Effector CD4-positive, alpha-beta T cell (primary cell): ENCODE results near the gene PORCN.

Source experiments
- DNase-seq: peaks from one replicate; pipeline ENCODE4 v3.0.0-alpha.2; 2020

Gene PORCN

DNA sequence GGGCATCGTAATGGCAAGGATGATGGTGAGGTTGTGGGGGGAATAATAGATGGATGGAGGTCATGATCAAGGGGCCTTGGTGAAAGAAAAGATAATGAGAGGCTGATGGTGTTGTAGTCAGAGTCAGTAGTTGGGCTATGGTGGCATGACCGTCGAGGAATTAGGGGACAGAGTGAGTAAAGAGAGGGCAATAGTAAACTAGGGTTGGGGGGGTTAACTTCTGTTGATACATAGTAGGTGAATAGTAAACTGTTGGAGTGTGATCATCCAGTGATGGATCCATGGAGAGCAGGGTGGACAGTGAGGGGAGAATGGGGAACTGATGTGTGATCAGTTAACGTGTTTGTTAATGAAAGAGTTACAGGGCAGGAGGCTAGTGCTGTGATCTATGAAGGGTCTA, 31.9 kb upstream of the PORCN start:
- no peak for DNase-seq

DNA sequence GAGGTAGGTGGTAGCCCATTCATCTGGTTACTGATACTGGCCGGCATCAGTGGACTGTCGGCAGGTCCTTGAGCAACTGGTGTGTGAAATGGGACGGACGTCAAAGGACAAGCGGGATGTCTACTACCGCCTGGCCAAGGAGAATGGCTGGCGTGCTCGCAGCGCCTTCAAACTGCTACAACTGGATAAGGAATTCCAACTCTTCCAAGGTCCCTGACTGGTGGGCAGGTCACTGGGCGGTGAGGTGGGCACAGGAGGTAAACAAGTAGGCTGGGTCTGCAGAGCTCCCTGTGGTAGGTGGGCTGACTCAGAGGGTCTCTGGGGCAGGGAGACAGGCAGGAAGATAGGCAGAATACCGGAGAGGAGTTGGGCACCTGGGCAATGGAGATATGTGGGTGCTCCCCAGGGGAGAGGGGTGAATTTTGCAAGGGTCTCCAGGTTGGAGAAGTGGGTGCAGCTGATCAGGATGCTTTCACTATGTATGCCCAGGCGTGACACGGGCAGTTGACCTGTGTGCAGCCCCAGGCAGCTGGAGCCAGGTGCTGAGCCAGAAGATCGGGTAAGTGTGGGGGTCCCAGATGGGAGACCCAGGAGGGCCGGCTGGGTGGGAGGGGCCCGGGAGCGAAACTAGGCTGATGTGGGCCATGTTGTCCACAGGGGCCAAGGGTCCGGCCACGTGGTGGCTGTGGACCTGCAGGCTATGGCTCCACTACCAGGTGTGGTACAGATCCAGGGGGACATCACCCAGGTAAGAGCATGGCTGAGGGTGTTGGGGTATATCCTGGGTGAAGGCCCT, 30.6 kb upstream of the PORCN start:
- no peak for DNase-seq

DNA sequence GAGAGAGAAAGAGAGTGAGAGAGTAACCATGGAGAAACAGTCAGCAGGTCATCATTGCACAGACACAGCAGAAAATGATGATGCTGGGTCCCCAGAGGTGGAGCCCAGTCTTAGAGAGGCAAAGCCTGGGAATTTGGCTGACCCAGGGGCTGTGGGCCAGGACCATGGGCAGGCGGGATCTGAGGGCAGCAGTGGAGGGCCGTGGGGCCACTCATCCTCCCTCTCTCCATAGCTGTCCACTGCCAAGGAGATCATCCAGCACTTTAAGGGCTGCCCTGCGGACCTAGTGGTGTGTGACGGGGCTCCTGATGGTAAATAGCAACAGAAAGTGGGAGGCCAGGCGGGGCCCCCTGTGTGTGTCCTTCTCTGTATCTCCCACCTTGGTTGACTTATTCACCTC, 30.0 kb upstream of the PORCN start:
- no peak for DNase-seq

DNA sequence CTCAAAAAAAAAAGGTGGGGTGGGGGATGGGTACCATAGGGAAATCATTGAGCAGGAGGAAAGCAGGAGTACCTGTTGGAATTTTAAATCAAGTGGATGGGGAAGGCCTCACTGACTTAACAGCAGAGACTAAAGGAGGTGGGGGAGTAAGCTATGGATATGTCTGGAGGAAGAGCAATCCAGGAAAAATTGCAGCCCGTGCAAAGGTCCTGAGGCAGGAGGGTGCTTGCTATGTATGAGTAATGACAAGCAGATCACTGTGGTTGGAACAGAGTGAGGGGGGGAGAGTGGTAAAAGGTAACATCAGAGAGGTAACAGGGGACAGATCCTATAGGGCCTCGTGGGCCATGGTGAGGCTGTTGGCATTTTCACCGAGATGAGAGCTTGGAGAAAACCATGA, 28.6 kb upstream of the PORCN start:
- DNase-seq, result no peak

DNA sequence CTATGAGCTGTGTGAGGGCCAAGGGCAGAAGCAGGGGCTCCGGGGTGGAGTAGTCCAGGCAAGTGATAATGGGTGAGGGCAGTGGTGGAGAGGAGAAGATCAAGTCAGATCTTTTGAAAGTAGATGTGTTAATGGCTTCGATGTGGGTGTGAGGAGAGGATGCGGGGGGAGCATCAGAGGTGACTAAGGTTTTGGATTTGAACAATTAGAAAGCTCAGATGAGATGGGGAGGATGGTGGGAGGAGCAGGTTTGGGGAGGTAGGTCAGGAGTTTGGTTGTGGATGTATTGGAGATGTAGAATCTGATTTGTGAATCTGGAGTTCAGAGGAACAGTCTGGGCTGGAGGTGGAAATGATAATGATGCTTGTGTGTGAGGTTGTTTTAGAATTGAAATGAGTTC, 28.2 kb upstream of the PORCN start:
- DNase-seq, result no peak

DNA sequence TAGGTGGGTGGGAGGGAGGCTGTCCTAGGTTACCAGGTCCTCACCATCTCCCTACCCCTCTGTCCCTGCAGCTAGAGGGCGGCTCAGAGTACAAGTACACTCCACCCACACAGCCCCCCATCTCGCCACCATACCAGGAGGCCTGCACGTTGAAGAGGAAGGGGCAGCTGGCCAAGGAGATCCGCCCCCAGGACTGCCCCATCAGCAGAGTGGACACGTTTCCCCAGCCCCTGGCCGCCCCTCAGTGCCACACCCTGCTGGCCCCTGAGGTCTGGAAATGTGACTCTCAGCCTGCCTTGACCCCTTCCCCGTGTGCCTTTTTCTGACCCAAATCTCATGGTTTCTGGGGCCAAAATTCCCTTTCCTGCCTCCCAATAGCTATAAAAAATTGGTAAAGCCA, 26.3 kb upstream of the PORCN start:
- DNase-seq, result no peak

DNA sequence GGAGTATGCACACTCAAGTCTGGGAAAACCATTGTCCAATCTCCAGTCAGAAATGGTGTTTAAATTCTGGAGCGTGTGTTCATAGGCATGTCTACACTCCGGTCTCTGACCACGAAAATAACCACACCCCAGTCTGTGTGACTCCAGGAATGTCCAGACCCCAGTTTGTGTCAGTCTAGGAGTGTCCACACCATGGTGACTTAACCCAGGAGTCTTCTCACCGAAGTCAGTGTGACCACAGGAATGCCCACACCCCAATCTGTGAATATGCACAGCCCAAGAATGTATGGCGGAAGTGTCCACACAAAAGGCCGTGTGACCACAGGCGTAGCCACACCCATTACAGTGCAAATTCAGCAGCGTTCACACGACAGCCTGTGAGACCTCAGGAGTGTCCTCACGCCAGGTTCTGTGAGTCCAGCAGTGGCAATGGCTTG, 21.4 kb upstream of the PORCN start:
- no peak for DNase-seq

DNA sequence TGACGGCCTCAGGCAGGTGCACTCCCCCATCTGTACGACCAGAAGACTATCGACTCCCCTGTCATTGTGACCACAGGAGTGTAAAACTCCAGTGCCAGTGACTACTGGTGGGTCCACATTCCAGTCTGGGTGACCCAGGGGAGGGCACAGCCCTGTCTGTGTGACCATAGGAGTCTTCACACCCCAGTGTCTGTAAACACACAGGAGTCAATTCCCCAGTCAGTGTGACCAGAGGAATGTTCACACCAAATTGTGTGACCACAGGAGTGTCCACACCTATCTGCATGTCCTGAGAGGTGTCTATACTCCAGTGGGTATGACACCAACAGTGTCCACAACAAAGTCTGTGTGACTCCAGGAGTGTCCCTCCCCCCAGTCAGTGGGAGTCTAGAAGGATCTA, 20.8 kb upstream of the PORCN start:
- no peak for DNase-seq

DNA sequence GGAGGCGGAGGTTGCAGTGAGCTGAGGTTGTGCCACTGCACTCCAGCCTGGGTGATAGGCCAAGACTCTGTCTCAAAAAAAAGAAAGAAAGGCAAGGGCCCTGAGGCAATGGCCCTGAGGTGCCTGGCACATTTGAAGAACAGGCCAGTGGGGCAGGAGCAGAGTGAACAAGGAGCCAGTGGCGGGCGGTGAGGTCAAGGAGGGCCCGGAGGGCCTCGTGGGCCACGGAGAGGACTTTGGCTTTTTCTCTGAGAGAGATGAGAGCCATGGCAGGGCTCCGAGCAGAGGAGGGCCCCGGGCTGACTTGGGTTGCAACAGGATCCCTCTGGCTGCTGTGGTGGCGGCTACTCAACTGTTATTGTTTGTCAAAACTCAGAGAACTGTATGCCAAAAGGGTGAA, 19.5 kb upstream of the PORCN start:
- no peak for DNase-seq

DNA sequence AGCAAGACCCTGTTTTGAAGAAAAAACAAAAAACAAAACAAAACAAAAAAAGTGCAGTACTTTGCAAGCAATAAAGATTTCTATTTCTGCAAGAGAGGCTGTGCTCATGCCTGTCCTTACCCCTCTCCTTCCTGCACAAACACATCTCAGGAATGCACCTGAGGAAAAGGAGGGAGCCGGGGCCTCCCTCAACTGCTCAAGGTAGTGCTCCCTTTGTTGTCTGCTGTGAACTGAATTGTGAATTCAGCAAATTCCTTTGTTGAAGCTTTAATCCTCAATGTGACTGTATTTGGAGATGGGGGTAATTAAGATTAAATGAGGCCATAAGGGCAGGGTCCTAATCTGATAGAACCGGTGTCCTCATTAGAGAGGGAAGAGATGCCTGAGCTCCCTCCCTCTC, 18.9 kb upstream of the PORCN start:
- DNase-seq, result no peak

DNA sequence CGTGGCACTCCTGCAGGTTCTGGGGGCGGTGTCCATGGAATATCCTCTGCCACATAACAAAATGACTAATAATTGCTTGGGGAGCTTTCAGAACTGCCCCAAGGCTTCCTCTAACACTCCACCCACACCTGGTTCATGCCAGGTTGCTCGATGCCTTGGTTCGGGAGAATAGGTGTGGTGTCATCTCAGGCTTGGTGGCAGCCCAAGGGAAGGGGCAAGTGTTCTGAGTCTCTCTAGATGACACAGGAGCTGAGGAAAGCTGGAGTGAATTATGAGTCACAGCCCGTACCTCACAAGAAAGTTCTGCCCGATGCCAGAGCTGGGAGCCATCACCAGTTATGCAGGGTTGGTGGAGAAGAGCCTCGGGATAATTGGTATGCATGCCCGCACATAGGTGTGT, 18.1 kb upstream of the PORCN start:
- no peak for DNase-seq

DNA sequence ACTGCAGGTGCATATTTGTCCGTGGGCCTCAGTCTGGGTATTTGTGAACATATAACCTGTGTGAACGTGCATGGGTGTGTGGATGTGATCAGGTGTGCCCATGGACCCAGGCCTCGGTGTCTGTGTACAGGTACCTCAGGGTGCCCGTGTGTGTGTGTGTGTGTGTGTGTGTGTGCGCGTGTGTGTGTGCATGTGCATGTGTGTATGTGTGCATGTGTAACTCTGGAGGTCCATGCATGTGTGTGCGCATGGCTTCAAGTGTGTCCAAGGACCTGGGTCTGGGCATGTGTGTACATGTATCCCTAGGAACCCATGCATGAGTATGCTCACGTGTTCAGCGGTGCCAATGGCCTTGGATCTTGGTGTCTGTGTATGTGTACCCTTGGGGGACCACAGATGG, 17.0 kb upstream of the PORCN start:
- no peak for DNase-seq

DNA sequence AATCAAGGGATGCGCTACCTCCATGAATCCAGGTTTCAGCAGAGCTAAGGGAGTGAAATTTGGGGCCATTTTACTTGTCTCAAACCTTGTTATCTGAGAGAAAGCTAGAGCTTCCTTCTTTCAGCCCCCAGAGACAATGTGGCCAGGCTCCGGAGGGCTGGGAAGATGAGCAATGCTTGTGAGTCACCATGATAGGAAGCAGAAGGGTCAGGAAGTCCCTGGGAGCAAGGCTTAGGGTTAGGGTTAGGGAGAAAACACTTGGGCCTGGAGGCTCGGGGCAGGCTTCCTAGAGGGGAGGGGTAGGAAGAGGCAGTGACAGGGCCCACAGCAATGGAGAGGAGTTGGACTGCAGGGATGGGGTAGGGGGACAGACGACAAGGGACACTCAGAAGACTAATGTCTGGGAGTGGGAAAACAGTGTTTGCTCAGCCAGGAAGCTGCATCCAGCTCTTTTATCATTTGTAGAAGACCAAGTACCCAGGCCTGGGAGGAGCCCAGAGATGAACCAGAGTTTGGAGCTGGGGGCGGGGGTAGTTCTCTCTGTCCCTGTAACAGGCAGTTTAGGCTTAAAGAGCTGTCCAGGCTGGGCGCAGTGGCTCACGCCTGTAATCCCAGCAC, 16.4 kb upstream of the PORCN start:
- no peak for DNase-seq

DNA sequence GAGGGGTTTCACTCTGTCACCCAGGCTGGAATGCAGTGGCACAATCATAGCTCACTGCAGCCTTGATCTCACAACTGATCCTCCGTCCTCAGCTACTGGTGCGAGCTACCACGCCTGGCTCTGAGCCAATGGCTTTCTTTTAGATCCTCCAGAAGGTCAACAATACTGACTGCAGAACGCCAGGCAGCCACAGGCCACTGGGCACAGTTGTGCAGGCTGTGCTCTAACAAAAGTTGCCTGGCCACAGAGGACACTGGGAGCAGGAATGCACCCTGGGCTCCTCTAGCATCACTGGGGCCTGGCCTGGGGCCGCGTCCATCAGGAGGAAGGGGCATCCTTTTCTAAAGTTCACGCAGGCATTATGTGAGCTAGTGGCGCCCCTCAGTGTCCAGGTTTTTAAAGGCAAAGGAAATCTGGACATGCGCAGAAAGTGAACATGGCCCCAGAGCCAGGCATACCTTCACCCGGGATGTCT, 14.9 kb upstream of the PORCN start:
- DNase-seq, result no peak

DNA sequence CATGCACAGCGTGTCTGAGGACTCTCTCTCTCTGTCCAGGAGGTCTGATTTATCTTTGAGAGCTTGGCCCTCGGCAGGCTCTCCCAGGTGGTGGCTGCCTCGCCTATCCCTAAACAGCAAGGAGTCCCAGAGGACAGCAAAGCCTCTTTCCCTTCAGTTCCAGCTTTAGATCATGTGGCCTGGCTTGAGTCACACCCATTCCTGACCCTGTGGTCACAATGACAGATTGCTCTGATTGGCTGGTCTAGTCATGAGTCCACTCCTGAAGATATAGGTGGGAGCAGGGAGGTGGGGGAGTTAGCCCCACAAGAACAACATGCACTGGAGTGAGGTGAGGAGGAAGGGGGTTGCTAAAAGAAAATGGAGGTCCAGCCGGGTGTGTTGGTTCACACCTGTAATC, 12.1 kb upstream of the PORCN start:
- DNase-seq, result no peak

DNA sequence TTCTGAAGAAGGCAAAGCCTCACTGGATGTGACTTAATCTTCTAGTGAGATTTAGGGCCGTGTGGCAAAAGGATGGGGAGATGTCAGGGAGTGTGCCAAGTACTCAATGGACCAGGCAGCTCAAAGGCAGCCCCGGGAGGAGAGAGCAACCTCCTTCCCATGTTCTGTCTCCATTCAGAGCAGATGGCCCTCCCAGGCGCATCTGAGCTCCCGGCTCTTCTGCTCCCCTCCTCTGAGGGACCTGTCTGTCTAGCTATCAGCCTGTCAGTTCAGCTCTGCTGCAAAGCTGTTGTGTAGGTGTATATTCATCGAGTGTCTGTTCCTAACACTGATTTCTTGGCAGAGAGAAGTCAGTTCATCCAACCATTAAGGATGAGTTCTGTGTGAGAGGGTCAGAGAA, 10.9 kb upstream of the PORCN start:
- DNase-seq, result no peak

DNA sequence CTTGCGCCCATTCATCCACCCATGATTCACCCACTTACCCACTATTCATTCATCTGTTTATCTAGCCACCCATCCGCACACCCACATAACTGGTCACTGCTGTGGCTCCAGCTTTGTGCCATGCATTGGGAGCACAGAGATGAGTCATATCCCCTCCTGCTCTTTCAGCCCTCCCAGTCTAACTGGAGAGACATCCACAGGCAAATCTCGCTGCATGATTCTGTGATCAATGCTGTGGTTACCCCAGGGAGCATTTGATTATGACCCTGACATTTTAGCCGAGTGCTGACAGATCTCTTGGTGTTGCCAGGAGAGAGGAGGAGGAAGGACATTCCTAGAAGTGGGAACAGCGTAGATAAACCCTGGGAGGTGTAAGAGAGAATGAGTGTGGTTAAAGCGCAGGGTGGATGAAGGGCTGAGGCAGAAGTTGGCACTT, 10.4 kb upstream of the PORCN start:
- no peak for DNase-seq

DNA sequence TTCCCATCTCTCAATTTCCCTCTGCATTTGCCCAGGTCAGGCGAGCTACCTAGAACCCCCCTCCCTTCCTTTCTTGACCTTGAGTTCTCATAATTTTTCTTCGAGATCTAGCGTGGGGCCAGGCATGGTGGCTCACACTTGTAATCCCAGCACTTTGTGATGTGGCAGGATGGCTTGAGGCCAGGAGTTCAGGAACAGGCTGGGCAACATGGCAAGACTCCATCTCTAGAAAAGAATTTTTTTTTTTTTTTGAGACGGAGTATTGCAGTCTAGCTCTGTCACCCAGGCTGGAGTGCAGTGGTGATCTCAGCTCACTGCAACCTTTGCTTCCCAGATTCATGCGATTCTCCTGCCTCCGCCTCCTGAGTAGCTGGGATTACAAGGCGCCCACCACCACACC, 4.5 kb upstream of the PORCN start:
- DNase-seq, result no peak

DNA sequence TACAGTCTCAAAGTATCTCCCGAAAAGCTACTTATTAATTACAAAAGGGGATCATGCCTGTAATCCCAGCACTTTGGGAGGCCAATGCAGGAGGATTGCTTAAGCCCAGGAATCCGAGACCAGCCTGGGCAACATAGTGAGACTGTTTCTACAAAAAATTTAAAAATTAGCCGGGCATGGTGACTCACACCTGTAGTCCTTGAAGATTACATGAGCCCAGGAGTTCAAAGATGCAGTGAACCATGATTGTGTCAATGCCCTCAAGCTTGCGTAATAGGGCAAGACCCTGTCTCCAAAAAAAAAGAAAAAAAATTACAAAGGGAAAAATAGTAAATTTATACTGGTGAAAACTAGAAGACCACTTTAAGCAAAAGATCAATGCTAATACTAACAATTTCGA, 3.3 kb upstream of the PORCN start:
- no peak for DNase-seq

DNA sequence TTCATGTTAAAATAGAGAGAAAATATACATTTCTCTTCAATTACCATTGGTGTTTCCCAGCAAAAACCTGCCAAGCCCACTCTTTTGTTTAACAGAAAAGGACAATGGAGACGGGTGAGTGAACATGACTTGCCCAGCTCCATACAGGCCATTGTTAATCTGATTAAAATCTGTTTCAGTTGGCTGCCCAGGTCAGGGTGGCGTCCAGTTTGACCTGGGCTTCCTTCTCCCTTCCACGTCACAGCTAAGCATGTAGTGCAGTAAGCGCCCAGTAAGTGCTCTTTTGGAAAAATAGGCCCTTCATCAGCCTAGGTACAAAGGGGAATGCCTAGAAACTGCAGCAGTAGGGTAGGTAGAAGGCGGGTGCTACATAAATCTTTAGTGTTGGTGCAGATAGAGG, 1.5 kb upstream of the PORCN start:
- no peak for DNase-seq

DNA sequence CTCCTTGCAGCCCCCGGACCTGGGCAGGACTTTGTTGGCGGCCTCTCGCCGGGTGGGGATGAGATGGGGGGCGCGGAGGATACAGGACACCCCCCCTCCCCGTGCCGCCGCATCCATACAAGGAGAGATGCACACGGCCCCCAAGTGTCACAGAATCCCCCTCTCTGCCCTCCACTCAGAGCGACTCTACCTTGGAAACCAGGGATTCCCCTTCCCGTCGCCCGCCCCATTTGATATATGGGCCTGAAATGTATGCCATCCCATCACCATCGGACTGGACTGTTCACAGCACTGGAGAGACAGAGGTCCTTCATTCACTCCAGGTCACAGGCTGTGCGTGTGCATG, 426 bp downstream of the PORCN start:
- DNase-seq, result no peak

DNA sequence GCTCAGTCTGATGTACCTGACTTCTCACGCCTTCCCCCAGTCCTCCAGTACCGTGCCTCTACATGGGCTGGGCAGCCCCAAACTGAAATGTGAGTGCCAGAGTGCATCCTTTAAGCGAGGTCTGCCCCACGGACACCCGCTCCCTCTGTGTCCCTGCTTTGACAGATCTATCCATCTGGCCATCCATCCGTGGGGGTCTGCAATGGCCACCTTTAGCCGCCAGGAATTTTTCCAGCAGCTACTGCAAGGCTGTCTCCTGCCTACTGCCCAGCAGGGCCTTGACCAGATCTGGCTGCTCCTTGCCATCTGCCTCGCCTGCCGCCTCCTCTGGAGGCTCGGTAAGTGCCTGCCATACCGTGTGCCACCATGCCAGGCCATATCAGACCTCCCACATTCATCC, 827 bp downstream of the PORCN start:
- DNase-seq, result no peak

DNA sequence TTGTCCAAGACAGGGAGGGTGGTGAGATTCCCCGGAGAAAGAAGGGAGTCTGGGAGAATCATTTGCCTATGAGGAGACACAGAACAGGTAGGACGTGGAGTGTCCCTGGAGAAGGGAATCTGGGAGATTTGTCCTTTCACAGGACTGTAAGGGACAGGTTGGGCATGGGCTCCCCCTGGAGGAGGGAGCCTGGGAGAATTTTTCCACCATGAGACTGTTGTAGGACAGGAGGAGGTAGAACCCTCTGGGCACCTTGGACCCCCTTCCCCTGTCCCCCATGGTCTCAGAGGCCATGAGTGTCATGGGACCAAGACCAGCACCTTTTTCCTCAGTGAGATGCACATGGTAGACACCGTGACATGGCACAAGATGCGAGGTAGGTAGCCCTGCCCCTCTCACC, 2.8 kb downstream of the PORCN start:
- DNase-seq, result no peak

DNA sequence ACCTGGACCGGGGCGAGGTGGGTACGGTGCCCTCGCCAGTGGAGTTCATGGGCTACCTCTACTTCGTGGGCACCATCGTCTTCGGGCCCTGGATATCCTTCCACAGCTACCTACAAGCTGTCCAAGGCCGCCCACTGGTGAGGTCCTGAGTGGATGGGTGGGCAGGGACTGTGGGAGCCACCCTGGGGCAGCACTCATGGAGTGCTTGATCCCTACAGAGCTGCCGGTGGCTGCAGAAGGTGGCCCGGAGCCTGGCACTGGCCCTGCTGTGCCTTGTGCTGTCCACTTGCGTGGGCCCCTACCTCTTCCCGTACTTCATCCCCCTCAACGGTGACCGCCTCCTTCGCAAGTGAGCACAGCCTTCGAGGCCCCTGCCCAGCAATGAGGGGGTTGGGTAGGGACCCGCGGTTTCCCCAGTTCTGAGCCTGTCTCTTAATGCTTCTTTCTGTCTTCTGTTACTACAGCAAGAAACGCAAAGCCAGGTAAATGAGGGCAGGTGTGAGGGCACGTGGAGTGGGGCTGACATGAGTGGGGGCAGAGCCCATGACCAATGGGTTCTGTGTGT, 3.7 kb downstream of the PORCN start:
- DNase-seq, result no peak

DNA sequence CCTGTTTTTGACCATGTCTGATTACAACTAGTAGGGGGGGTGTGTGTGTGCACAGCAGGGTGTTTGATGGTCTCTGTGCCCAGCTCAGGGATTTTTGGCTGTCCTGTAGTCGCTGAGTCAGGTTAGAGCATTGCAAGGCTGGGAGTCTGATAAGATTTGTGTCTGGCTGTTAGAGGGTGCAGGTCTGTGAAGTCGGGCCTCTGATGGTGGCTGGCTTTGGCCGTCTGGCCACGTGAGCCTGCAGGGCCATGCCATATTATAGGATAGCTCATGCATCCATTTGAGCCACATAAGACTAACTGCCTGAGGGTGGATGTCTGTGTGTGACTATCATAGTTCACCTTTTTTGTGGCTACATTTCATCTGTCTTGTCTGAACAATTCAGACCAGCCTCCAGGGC, 4.9 kb downstream of the PORCN start:
- no peak for DNase-seq
